GM18505 (cell line): Measurements from ENCODE around the gene ITFG1.

Source experiments
- ATAC-seq: cut with Tn5 transposase; IDR thresholded peaks from one replicate; pipeline ENCODE4 v1.9.1; 2021; ENCODE audit not compliant: unreplicated experiment
- POLR2A ChIP-seq: IDR thresholded peaks from 4 replicates; pipeline ENCODE4 v1.6.1; 2011; ENCODE audit warnings: borderline replicate concordance; ENCODE audit not compliant: insufficient read depth, insufficient read length; ENCODE audit errors: extremely low read depth

The ITFG1 gene

DNA sequence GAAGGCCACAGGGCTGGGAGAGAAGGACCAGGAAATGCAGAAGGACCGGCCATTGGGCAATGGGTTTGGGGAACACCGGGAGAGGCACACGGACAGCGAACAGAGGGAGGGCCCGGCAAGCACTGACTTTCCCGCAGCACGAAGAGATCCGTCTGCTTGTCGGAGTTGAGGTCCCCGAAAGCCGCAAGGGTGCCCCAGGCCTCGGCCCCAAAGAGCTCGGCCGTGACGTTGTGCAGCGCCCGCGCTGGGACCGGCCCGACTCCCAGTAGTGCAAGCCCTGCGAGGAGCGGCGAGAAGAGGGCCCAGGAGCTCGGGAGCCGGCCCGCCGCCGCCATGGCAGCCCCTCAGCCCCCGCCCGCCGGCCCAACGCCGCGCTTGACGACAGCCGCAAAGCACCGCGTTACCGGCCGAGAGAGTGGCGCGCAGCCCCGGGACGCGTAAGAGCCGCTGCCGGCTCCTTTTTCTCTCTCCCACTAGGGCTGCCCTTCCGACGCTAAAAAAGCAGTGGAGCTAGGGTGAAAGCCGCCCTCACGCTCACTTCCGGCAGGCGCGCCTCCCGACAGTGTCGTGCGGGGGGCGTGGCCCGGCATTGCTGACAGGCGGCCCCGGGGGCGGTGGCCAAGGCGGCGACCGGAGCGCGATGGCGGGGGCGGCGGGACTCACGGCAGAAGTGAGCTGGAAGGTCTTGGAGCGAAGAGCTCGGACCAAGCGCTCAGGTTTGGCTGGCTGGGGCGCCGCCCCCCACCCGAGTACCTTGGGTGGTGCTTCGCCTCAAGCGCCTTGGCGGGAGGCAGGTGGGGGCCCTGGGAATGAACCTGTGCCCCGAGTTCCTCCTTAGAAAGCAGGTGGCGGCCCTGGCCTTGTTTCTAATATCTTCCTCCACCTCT lies at the start of gene ITFG1, which contains the start of gene PHKB:
TSS of gene ITFG1 (minus strand) at position 353 of the 887 bp plus-strand sequence. CDS start at position 335, 18 bp downstream.
TSS of gene PHKB (plus strand) at position 621 of the 887 bp plus-strand sequence. CDS start at position 641, 20 bp downstream.
- peak; percentile 85 for TF ChIP-seq POLR2A
- ATAC-seq = peak; percentile 75

- no peak for ATAC-seq
- no peak for TF ChIP-seq POLR2A
Measured at GRCh38 chr16:47507701-47508100, 46.8 kb upstream of the ITFG1 start.

GRCh38 chr16:47506800-47507199 lies 45.9 kb upstream of the ITFG1 start:
- no peak for TF ChIP-seq POLR2A
- no peak for ATAC-seq

DNA sequence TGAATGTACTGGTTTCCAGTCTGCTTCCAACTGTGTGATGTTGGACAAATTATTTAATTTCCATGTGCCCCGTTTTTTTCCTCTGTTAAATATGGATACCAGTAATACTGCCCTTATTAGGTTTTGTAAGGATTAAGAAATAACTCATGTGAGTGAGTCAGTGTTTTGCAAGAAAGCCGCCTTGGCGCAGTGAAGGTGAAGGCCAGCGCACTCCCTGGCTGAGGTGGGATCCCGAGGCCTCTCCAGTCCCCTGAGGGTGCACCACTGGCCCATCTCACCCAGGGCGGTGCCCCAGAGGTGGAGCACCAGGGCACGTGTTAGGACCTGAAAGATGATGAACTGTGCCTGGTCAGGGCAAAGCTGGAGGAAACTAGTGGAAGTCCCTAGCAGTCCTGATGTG lies 43.7 kb upstream of the ITFG1 start:
- TF ChIP-seq POLR2A = no peak
- ATAC-seq = no peak

DNA sequence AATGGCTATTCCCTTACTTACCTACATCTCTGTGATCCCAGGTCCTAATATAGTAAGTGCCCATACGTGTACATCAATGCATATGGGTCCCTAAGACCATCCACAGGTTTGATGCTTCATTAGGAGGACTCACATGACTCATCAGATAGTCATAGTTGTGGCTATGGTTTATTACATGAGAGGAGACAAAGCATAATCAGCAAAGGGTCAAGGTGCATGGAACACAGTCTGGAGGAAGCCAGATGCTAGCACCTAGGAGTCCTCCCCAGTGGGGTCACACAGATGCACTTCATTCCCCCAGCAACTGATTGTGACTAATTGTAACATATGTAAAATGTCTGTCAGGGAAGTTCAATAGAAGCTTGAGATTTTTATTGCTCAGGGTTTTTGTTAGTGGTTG lies 43.1 kb upstream of the ITFG1 start:
- ATAC-seq = no peak
- TF ChIP-seq POLR2A = no peak

GRCh38 chr16:47499700-47500264 lies 38.9 kb upstream of the ITFG1 start:
- no peak for TF ChIP-seq POLR2A

DNA sequence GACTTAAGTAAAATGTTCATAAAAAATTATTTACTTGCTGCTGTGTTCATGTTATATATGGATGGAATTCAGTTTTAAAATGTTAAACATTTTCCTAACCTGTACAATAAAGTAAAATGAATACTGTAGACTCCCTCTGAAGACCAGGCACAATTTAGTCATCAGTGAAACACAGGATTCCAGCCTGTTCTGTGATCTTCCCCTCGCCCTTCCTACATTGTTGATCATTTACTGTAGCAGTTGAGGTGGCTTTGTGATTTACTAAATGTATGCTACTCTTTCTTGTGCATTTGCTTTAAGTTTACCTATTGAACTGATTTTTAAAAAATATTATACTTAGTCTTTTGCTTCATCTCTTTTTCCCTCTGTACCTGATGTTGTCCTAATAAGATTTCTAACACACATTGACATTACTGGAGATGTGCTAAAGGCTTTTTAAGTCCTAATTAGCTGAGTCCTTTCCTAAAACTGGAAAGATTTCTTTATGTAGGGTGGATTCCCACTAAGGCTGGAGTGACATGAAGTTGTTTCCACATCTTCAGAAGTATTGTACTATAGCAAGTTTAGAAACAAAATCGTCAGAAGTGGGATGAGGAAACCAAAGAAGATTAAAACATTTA lies 38.3 kb upstream of the ITFG1 start:
- ATAC-seq = no peak
- no peak for TF ChIP-seq POLR2A

More at GRCh38 chr16:47499700-47500264, 38.9 kb upstream of the ITFG1 start:
- no peak for ATAC-seq

- ATAC-seq = peak; percentile 39
- TF ChIP-seq POLR2A = no peak
Measured at GRCh38 chr16:47493381-47494337, 32.8 kb upstream of the ITFG1 start.

DNA sequence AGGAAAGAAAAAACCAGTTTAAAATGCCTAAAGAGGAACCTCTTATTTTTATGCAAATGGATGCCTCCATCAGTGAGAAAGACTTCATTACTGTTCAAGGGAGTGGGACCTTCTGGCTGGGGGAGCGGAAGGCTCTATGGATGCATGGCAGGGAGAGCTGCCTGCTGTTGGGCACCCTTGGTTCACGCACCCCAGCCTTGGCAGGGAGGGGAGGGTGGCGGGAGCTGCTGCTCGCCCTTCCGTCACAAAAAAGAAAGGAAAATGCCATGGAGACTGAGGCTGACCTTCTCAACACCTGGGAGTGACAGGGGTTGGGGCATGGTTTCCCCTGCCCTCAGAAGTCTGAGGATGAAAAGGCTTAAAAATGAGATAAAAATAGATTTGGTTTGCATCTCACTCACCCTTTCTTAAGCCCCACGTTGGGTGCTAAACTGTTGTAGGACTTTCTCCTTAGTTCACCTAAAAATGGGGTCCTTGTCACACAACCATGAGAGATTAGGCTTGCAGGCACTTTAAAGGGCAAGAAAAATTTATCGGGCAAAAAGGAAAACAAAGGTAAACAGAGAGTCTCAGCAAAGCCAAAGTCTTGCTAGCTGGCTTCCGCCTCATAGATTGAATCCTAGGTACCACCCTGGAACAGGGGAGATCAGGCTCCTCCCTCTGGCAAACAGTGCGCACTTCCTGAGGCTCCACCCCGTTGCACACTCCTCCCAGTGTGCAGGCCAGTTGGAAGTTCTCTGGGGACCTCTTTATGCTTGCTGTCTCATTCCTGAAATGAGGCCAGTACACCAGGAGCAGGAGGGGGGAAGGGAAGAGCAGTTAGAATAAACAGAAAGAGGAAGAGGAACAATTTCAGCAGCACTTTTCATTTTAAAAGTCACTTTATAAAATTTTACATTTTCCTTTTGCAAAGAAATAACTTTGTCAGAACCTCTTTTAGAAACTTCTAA lies 31.8 kb upstream of the ITFG1 start:
- ATAC-seq = peak; percentile 82
- TF ChIP-seq POLR2A = peak; percentile 64

DNA sequence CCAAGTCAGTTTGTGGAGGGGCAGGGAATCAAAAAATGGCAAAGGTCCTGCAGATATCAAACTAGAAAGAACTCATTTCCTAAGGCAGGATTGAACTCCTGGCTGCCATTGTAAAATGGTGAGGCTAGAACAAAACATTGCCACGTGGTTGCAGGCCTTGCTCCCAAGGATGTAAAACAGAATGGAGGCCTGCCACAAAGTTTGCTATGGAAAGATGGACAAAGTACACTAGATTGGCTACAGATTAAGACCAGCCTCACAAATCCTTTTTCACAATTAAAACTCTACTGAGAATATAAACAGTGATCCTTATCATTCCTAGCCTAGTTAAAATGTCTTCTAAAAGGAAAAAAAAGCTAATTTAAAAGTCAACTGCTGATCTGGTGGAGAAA lies 31.2 kb upstream of the ITFG1 start:
- ATAC-seq = no peak
- TF ChIP-seq POLR2A = no peak

GRCh38 chr16:47490471-47490870 lies 29.6 kb upstream of the ITFG1 start:
- TF ChIP-seq POLR2A = no peak
- ATAC-seq = no peak

GRCh38 chr16:47488051-47488450 lies 27.2 kb upstream of the ITFG1 start:
- no peak for TF ChIP-seq POLR2A
- no peak for ATAC-seq

- ATAC-seq = no peak
- no peak for TF ChIP-seq POLR2A
Measured at GRCh38 chr16:47486856-47487255, 26.0 kb upstream of the ITFG1 start.
